ENCODE data around the gene SSTR3.

DNA sequence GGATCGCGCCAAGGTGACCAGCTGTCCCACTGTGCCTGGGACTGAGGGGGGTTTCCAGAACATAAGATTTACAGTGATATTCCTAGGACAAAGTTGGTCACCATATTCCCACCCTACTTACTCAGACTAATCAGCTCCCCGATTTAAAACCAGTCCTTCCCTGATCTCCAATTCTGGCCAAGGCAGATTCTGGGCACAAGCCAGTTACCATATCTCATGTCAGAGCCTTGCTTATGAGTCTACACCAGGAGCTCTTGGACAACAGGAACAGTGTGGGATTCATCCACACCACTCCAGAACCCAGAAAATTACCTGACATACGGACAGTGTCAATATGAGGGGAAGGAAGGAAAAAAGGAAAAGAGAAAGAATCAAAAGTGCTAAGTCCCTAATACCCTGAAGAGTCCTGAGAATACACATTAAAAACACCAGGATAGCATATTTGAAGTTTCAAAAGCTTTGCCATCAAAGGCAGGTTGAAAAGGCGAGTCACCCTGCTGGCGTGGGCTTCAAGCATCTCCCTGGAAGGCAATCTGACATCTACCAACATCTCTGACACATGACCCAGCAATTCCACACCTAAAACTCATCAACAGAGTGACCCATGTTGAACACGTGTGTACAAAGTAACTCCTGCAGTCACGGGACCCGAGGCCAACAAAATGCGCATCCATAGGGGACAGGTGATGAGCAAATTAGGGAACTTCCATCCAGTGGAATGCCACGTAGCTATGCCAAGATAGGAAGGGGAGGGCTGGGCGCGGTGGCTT, 54.6 kb downstream of the SSTR3 start:
- TF ChIP-seq, protein P1, sequence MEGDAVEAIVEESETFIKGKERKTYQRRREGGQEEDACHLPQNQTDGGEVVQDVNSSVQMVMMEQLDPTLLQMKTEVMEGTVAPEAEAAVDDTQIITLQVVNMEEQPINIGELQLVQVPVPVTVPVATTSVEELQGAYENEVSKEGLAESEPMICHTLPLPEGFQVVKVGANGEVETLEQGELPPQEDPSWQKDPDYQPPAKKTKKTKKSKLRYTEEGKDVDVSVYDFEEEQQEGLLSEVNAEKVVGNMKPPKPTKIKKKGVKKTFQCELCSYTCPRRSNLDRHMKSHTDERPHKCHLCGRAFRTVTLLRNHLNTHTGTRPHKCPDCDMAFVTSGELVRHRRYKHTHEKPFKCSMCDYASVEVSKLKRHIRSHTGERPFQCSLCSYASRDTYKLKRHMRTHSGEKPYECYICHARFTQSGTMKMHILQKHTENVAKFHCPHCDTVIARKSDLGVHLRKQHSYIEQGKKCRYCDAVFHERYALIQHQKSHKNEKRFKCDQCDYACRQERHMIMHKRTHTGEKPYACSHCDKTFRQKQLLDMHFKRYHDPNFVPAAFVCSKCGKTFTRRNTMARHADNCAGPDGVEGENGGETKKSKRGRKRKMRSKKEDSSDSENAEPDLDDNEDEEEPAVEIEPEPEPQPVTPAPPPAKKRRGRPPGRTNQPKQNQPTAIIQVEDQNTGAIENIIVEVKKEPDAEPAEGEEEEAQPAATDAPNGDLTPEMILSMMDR (IDR thresholded peaks at IDR 0.05; ENCODE audit: poor library complexity, severe bottlenecking), result no peak
- TF ChIP-seq EP300 (conservative IDR thresholded peaks at IDR 0.05; ENCODE audit: poor library complexity, severe bottlenecking) (no peak), POLR2AphosphoS5 (IDR thresholded peaks at IDR 0.05) (no peak), EZH2 (IDR thresholded peaks at IDR 0.05; ENCODE audit: borderline replicate concordance, insufficient read depth, low read length, poor library complexity, severe bottlenecking) (no peak), SMC3 (conservative IDR thresholded peaks at IDR 0.05; ENCODE audit: poor library complexity) (no peak)

All from neural cell (in vitro differentiated cells).